Type B pancreatic cell (in vitro differentiated cells): ENCODE data around the gene CA9. TPM values are rescaled to one million over a fixed set of nuclear protein-coding genes. Genes with fewer than 3 reads are reported as not detected.
A peak's percentile ranks its signal among the peaks of the same experiment; 100 is the strongest.

ENCODE experiments used
- DNase-seq: peaks from one replicate; pipeline ENCODE4 v3.0.0; 2021; ENCODE audit warnings: mixed read lengths; ENCODE audit not compliant: unreplicated experiment; ENCODE audit errors: extremely low spot score
- H3K27ac Mint-ChIP-seq: 2 replicates; pipeline ENCODE4 v1.8.0; 2021; ENCODE audit warnings: mild to moderate bottlenecking, mixed read lengths
- H3K27me3 Mint-ChIP-seq: 2 replicates; pipeline ENCODE4 v1.8.0; 2021; ENCODE audit warnings: mixed read lengths
- H3K36me3 Mint-ChIP-seq: 2 replicates; pipeline ENCODE4 v1.8.0; 2021; ENCODE audit warnings: mixed read lengths
- H3K4me1 Mint-ChIP-seq: one replicate; pipeline ENCODE4 v1.8.0; 2021; ENCODE audit warnings: mixed read lengths; ENCODE audit not compliant: unreplicated experiment
- H3K4me3 Mint-ChIP-seq: 2 replicates; pipeline ENCODE4 v1.8.0; 2021; ENCODE audit warnings: mild to moderate bottlenecking, mixed read lengths
- H3K9me3 Mint-ChIP-seq: 2 replicates; pipeline ENCODE4 v1.8.0; 2021; ENCODE audit warnings: mixed read lengths
- total RNA-seq: library from RNA; stranded (reverse); gene quantifications from 2 replicates; pipeline ENCODE4 v1.2.1, GENCODE V29; 2021; ENCODE audit warnings: low replicate concordance
- TF ChIP-seq, protein P1 (sequence below): fragments of 200-600 bp; sonication (generic); conservative IDR thresholded peaks from 2 replicates; pipeline ENCODE4 v1.5.0; 2021; ENCODE audit warnings: antibody characterized with exemption, mild to moderate bottlenecking

The CA9 gene
- total RNA-seq, 1 donor from 2014 or later = 1.5 TPM

GRCh38 chr9:35689542-35690293 is 16.0 kb downstream of the CA9 start, which contains the start of gene TPM2:
TSS of gene TPM2 (minus strand) at chr9:35689925. CDS start at chr9:35689817, 108 bp downstream.
- Mint-ChIP-seq H3K27me3 (no peaks in the 10 kb centered on the region), H3K4me1 (peaks cover 34% of the 10 kb centered on the region), H3K9me3 (no peaks in the 10 kb centered on the region), H3K36me3 (peaks cover 10% of the 10 kb centered on the region), H3K4me3 (peak within 1 kb of the TSS; percentile 91), H3K27ac (peak within 1 kb of the TSS; percentile 74)
- peak; percentile 80 for DNase-seq
- TF ChIP-seq, protein P1, sequence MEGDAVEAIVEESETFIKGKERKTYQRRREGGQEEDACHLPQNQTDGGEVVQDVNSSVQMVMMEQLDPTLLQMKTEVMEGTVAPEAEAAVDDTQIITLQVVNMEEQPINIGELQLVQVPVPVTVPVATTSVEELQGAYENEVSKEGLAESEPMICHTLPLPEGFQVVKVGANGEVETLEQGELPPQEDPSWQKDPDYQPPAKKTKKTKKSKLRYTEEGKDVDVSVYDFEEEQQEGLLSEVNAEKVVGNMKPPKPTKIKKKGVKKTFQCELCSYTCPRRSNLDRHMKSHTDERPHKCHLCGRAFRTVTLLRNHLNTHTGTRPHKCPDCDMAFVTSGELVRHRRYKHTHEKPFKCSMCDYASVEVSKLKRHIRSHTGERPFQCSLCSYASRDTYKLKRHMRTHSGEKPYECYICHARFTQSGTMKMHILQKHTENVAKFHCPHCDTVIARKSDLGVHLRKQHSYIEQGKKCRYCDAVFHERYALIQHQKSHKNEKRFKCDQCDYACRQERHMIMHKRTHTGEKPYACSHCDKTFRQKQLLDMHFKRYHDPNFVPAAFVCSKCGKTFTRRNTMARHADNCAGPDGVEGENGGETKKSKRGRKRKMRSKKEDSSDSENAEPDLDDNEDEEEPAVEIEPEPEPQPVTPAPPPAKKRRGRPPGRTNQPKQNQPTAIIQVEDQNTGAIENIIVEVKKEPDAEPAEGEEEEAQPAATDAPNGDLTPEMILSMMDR = no peak

GRCh38 chr9:35690294-35690613 is 16.5 kb downstream of the CA9 start:
- H3K4me3 Mint-ChIP-seq = peak overlapping the region; percentile 84
- H3K36me3 Mint-ChIP-seq = peaks cover 10% of the 10 kb centered on the region
- peaks cover 34% of the 10 kb centered on the region for H3K4me1 Mint-ChIP-seq
- H3K9me3 Mint-ChIP-seq = no peaks in the 10 kb centered on the region
- TF ChIP-seq, protein P1 = no peak
- no peaks in the 10 kb centered on the region for H3K27me3 Mint-ChIP-seq
- DNase-seq = no peak
- H3K27ac Mint-ChIP-seq = no peak overlapping the region

- no peak for DNase-seq
- TF ChIP-seq, protein P1 = no peak
- H3K27me3 Mint-ChIP-seq = no peaks in the 10 kb centered on the region
- peak overlapping the region; percentile 66 for H3K27ac Mint-ChIP-seq
- H3K4me3 Mint-ChIP-seq = peak overlapping the region; percentile 91
- peaks cover 10% of the 10 kb centered on the region for H3K36me3 Mint-ChIP-seq
- H3K9me3 Mint-ChIP-seq = no peaks in the 10 kb centered on the region
- H3K4me1 Mint-ChIP-seq = peaks cover 34% of the 10 kb centered on the region
Observed at GRCh38 chr9:35690614-35691333, 17.0 kb downstream of the CA9 start.

- no peak for DNase-seq
- Mint-ChIP-seq H3K27me3 (no peaks in the 10 kb centered on the region), H3K4me1 (peaks cover 34% of the 10 kb centered on the region), H3K27ac (peak overlapping the region; percentile 66), H3K4me3 (peak overlapping the region; percentile 91), H3K9me3 (no peaks in the 10 kb centered on the region), H3K36me3 (peaks cover 9% of the 10 kb centered on the region)
- TF ChIP-seq, protein P1 = no peak
Observed at GRCh38 chr9:35691334-35691650, 17.6 kb downstream of the CA9 start.

DNA sequence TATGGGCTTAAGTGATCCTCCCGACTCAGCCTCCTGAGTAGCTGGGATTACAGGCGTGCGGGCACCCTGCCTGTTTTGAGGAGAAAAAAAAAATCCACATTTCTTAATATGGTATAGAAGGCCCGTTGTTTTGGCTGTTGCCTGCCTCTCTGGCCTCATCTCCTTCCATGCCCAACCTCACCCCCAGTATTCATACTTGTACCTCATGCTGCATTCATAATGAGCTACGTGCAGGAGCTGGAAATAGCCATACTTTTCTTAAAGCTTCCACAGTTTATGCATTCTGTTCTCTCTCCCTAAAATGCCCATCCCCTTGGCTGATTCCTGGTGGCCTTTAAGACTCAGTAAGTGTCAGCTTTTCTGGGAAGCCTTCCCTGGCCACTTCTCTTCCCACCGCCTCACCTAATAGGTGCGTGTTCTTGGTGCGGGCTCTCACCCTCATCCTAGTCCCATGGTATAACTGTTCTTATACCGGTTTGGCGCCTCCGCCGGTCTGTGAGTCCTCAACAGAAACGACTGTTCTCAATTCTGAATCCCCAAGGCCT is 18.1 kb downstream of the CA9 start:
- Mint-ChIP-seq H3K36me3 (peaks cover 14% of the 10 kb centered on the region), H3K4me1 (peaks cover 31% of the 10 kb centered on the region), H3K27ac (peak overlapping the region; percentile 66), H3K9me3 (no peaks in the 10 kb centered on the region), H3K4me3 (peak overlapping the region; percentile 91), H3K27me3 (no peaks in the 10 kb centered on the region)
- TF ChIP-seq, protein P1 = no peak
- DNase-seq = no peak
